Ishikawa (cell line): ENCODE data around the gene MMP15.

ENCODE experiments used
- RAD21 ChIP-seq: IDR thresholded peaks from 2 replicates; pipeline ENCODE4 v1.6.1; 2012; ENCODE audit warnings: low read depth
- TAF1 ChIP-seq: IDR thresholded peaks from 2 replicates; pipeline ENCODE4 v1.6.1; 2012; ENCODE audit warnings: low read depth, mild to moderate bottlenecking
- TCF12 ChIP-seq: IDR thresholded peaks from 2 replicates; pipeline ENCODE4 v1.6.1; 2012; ENCODE audit warnings: low read depth
- TEAD4 ChIP-seq: IDR thresholded peaks from 2 replicates; pipeline ENCODE4 v1.6.1; 2012

DNA sequence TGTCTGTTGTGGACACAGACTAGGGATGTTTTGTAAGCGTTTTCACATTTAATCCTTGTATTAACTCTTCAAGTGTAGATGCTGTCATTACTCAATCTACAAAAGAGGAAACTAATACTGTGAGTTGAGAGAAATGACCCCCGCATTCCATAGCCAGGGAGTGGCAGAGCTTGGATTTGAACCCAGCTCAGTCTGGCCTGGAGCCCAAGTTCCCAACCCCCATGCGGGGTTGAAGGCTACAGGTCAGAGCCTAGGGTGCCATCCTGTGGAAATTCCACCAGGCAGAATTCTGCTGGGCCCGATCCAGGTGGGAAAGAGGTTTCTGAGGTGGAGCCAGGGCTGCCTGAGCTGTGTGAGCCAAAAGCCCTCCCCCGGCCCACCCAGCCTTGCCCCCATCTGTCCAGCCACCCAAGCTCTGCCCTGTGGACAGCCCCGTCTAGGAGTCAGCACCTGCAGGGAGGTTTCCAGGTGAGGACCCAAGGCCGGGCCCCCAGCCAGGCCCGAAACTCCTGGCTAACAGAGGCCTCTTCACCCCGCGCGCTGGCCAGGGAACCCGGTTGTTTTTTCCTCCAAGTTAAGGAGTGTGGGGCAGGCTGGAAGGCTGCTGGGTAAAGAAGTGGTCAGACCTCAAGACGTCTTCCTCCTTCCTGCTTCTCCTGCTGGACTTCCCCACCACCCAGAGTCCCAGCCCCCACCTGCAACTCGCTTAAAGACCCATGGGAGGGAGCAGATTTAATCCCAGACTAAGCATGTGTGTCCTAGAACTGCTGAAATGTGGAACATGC is 5.7 kb downstream of the MMP15 start:
- TF ChIP-seq RAD21 (no peak), TAF1 (no peak), TEAD4 (no peak), TCF12 (no peak)
